Islet of Langerhans (tissue), 1 donor: ENCODE results near the gene FAM20A.

Experiments used
- FAIRE-seq: peaks from one replicate; lab custom pipeline; 2011; peaks lifted over from hg19 to GRCh38; lab: Jason Lieb, UNC

Gene FAM20A

GRCh38 chr17:68600931-68601564 lies at the start of gene FAM20A:
Gene FAM20A, minus strand, starts transcription at chr17:68601367. Its CDS starts 701 bp downstream, at chr17:68600666.
- no peak for FAIRE-seq

DNA sequence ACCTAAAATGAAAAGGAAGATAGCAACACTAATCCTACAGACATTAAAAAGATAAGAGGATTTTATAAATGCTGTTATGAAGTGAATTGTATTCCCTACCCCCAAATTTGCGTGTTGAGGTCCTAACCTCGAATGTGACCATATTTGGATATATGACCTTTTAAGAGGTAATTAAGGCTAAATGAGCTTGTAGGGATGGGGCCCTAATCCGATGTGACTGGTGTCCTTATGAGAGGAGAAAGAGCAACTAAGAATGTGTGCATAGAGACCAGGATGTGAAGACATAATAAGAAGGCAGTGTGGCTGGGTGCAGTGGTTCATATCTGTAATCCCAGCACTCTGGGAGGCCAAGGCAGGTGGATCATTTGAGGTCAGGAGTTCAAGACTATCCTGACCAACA lies 48.2 kb upstream of the FAM20A start:
- no peak for FAIRE-seq

DNA sequence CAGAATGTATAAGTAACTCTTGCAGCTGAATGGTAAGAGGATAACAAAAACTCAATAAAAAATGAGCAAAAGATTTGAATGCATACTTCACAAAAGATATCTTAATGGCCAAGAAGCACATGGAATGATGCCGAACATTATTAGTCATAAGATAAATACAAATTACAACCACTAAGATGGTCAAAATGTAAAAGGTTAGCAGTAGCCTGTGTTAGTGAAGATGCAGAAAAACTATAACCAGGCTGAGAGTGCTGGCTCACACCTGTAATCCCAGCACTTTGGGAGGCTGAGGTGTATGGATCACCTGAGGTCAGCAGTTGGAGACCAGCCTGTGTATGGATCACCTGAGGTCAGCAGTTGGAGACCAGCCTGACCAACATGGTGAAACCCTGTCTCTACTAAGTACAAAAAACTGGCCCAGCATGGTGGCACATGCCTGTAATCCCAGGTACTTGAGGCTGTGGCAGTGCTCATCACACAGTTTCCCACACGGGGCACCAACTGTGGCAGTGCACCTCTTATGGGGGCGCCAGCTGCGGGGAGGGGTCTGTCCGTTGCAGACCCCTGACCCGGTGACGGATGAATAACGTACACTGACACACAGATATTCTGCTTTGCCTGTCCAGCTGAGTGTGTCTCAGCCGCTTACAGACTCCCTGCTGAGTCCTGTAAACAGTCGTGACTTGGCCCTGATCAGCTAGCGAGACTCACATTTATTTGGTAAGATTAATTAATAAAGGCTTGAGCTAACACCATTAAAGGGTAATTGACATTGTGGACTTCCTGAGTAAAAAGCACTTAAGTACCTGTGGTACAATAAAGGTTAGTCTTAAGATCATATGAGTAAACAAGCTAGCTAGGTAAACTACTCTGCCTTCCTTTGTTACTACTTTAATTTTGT lies 45.7 kb upstream of the FAM20A start:
- FAIRE-seq = peak; percentile 93

- FAIRE-seq = no peak
These were observed 40.9 kb upstream of the FAM20A start for GRCh38 chr17:68642118-68642412.

DNA sequence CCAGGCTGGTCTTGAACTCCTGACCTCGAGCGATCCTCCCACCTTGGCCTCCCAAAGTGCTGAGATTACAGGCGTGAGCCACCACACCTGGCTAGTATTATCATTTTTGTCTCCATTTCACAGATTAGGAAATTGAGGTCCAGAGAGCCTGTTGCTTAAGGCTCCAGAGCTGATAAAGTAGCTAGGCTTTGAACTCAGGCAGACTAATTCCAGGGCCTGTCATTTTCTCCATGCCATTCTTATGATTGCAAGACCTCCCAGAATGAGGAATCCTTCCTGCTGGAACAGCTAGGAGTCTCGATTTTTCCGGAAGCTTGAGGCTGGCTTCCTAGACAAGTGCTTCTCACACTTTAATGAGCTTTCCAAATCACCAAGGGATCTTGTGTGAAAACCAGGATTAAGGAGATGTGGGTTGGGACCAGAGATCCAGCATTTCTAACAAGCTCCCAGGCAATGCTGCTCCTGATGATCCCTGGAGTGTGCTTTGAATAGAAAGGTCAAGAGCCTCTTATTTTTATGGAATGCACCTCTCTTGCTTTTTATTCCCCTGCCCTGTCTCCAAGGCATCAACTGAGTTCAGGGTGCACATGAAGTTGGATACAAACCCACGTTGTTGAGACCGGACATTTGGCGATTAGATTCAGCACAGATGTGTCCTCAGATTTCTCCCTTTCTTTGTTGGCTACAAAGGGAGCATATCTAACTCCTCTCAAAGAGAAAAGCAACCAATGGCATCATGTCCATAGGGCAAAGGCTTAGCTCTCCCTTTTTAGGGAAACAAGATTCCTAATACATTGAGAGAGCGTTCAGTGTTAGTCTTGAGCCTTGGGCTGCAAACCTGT lies 40.3 kb upstream of the FAM20A start:
- no peak for FAIRE-seq

DNA sequence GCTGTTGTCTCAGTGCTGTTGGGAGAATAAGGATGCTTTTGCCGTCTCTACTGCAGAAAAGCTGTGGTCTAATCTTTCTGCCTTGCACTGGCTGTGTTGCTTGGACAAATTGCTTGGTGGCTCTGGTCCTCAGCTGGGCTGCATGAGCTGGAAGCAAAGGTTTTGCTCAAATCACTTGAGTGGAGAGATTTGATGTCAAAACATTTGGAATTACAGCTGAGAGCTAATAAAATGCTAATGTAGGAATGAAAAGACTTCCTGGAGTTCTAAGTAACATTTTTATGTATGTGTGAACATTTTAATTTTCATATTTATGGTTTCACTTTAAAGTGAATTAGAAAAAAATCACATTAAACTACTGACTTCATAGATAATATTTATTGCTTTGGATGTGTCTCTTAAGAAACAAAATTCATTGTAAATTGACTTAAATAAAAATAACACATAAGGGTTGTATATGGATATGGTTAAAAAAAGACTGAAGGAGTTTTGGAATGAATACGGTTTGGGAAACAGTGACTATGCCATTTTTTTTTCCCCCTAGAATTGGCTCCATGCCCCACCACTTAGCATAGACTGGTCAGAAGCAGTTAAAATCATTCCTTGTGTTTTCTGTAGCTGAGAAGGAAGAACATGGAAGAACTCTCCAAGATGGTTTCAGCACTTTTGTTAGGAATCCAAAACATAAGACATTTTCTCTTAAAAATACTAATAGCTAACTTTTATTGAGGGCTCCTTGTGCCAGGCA lies 39.2 kb upstream of the FAM20A start:
- FAIRE-seq = no peak

- FAIRE-seq = no peak
These were observed 33.2 kb upstream of the FAM20A start for GRCh38 chr17:68634345-68634876.

DNA sequence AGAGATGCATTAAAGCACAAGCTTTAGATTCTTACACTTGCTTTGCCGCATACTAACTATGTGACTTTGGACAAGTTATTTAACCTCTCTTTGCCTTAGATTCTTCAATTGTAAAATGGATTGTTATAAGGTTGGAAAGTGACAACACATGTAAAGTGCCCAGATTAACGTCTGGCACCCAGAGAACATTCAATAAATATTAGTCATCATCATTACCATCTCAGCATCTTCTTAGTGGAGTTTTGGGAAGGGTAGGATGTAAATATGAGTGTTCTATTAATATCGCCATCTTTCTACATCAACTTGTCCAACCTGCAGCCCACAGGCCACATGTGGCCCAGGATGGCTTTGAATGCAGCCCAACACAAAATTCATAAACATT lies 27.4 kb upstream of the FAM20A start:
- FAIRE-seq = no peak

- no peak for FAIRE-seq
These were observed 26.9 kb upstream of the FAM20A start for GRCh38 chr17:68627956-68628575.

- FAIRE-seq = no peak
These were observed 23.2 kb upstream of the FAM20A start for GRCh38 chr17:68624381-68624780.

- FAIRE-seq = no peak
These were observed 22.6 kb upstream of the FAM20A start for GRCh38 chr17:68623811-68624210.

DNA sequence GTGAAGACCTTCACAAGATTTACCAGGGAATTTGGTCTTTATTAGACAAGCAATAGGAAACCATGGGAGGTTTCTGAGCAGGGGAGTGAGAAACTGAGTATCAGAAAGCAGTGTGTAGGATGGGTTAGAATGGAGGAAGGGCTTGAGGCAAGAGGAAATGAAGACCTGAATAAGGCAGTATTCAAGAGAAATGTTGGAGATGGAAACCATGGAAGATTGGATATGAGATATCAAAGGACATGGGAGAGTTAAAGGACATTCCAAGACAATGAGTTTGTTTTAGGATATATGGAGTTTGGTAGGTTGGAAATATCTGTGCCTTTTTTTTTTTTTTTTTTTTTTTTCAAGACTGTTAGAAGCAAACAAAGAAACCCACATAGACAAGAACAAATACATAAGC lies 21.3 kb upstream of the FAM20A start:
- FAIRE-seq = no peak

DNA sequence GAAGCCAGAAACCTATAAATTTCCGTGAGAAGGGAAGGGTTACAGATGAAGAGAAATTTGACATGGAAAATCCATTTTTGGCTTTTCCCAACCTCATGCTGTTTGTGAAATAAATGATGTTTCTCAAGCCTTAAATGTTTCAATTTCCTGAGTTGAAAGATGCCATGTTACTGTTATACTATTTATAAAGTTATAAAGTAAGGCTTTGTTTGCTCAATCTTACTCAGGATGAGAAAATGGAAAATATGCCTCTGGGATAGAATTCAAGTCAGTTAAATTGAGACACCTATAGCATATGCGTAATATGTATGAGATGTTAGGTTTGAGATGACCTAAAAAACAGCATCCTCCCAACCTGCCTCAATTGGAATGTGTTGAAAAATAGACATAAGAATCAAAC lies 19.9 kb upstream of the FAM20A start:
- no peak for FAIRE-seq

DNA sequence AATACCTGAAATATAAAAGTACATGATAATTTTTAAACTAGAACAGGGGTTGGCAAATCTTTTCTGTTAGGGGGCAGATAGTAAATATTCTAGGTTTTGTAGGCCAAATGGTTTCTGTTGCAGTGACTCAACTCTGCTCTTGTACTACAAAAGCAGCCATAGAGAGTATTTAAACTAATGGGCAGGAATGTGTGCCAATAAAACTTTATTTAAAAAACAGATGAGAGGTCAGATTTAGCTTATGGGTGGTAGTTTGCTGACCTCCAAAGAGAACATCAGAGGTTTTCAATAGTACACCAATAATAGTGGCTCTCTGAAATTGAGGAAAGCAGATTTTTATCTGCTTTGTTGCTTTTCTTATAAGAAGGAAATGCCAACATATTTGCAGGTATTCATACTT lies 15.2 kb upstream of the FAM20A start:
- no peak for FAIRE-seq

DNA sequence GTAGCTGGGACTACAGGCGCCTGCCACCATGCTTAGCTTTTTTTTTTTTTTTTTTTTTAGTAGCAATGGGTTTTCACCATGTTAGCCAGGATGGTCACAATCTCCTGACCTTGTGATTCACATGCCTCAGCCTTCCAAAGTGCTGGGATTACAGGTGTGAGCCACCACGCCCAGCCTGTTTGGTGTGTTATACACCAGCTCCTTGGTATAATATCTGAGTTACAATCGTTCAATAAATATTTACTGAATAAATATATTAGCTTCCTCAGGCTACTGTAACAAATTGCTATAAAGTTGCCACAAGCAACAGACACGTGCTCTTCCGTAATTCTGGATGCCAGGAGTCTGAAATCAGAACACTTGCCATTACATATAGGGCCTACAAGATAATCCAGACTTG lies 13.6 kb upstream of the FAM20A start:
- FAIRE-seq = no peak

DNA sequence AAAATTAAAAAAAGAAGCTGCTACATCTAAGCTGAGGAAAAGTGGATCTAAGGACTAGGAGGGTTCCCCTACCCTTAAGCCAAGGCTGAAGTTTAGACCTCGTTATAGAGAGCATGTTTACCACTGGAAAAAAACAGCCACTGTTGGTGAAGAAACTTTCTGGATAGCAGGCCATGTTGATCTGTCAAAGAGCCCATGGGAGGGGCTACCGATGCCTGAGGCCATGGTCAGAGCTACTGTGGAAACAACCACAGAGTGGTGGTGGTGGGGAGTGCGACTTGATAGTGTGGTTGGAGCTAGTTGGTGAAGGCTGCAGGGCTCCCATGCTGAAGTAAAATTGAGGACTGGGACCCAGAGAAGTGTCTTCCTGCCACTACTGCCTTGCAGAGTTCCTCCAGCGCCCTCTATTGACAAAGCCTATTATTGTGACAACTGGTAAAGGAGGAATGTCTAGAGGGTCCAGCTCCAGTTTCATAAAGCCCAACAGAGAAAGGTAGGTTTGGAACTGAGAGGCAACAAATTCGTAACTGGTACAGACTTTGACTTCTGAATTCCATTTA lies 12.7 kb upstream of the FAM20A start:
- FAIRE-seq = no peak

GRCh38 chr17:68612923-68613292 lies 11.7 kb upstream of the FAM20A start:
- FAIRE-seq = no peak

DNA sequence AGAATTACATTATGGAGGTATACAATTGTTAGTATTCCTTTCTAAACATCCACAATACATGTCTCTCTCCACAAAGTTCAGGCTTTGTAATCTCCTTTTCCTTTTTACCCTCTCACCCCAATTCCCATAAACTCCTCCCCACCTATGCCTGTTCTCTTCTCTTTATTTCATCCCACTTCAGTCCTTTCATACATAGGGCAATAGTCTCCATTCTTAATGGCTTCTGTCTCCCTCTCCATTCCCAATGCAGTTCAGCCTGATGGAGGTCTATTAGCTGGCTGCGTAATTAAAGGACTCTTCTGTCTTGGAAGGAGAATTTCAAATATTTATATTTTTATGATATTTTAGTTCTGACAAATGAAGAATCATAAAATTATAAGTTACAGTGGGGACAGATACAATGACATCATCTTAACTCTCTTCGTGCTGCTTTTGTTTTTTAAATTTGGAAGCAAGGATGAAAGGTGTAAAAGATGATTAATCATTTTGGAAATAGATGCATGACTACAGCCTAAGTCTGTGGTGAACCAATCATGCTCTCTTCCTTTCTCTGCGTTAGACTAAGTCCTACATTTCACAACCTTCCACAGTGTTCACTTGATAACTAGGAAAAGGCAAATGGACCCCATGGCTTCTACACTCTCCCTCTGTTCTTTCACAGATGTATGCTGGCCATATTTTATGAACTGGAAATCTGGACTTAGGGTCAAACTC lies 11.2 kb upstream of the FAM20A start:
- FAIRE-seq = no peak

GRCh38 chr17:68611353-68612208 lies 10.4 kb upstream of the FAM20A start:
- FAIRE-seq = peak; percentile 43

DNA sequence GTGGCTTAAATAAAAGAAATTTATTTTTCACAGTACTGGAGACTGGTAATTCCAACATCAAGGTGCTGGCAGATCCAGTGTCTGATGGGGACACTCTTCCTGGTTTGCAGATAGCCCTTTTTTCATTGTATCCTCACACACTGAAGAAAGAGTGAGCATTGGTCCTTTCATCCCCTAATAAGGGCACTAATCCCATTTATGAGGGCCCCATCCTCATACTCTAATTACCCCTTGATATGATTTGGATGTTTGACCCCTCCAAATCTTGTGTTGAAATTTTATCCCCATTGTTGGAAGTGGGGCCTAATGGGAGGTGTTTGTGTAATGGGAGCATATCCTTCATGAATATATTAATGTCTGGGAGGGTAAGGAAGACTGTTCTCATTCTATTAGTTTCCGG lies 9.4 kb upstream of the FAM20A start:
- FAIRE-seq = no peak
